ENCODE results near the gene APOA5. TPM values are rescaled to one million over a fixed set of nuclear protein-coding genes. Genes with fewer than 3 reads are reported as not detected.

The APOA5 gene
- total and polyA plus RNA-seq, 9 of the 15 experiments (the other 6 are each of a cell fraction or from before 2014, with no cell fraction given), result not detected

GRCh38 chr11:116787786-116788486 lies 3.7 kb downstream of the APOA5 start, which contains the start of gene ZPR1 (continued):
- no peak for TF ChIP-seq NR2C2 (CRISPR knock-in tag; IDR thresholded peaks at IDR 0.05)
- TF ChIP-seq NR2C2 (tag; IDR thresholded peaks at IDR 0.05), result 0 out of 2 replicates have a peak, but pooled peaks have one; percentile 27
- TF ChIP-seq RBM17 (IDR thresholded peaks at IDR 0.05; ENCODE audit: borderline replicate concordance, low read depth, low read length), result no peak
- no peak for TF ChIP-seq ZC3H4 (CRISPR knock-in tag; IDR thresholded peaks at IDR 0.05; ENCODE audit: borderline replicate concordance)
- TF ChIP-seq RBFOX2 (IDR thresholded peaks at IDR 0.05; ENCODE audit: low read depth, low read length), result peak; percentile 86
- peak; percentile 93 for TF ChIP-seq MYC (IDR thresholded peaks at IDR 0.05; ENCODE audit: low read depth, low read length)
- no peak for TF ChIP-seq MYC (CRISPR knock-in tag; IDR thresholded peaks at IDR 0.05; ENCODE audit: borderline replicate concordance, low read depth)
- peak; percentile 92 for TF ChIP-seq ETS1 (conservative IDR thresholded peaks at IDR 0.05; ENCODE audit: control insufficient read depth, low read depth, low read length)
- TF ChIP-seq EP400 (IDR thresholded peaks at IDR 0.05), result peak; percentile 86
- no peak for TF ChIP-seq HNRNPLL (IDR thresholded peaks at IDR 0.05; ENCODE audit: low read depth, low read length, poor library complexity, severe bottlenecking)
- TF ChIP-seq CHD1 (IDR thresholded peaks at IDR 0.05; ENCODE audit: low read length), result no peak
- peak; percentile 54 for TF ChIP-seq POLR2B (IDR thresholded peaks at IDR 0.05; ENCODE audit: low read depth, partially characterized antibody)
- peak; percentile 32; the same call in 1 of the 2 replicates for TF ChIP-seq NFIC (IDR thresholded peaks at IDR 0.05)
- TF ChIP-seq MNT (conservative IDR thresholded peaks at IDR 0.05), result peak; percentile 83 to 92
- TF ChIP-seq U2AF1 (optimal IDR thresholded peaks at IDR 0.05; ENCODE audit: low read depth, low read length), result no peak
- 0 out of 2 replicates have a peak, but pooled peaks have one; percentile 52 for TF ChIP-seq ELF4 (CRISPR knock-in tag; IDR thresholded peaks at IDR 0.05)

Measured in K562 (cell line).